Left renal pelvis (tissue), 4 donors: ENCODE data around the gene FANCD2OS. TPM values are rescaled to one million over a fixed set of nuclear protein-coding genes. Genes with fewer than 3 reads are reported as not detected.
"Not testable (repeated sequence)": the region's sequence is repeated elsewhere in the genome, so short reads cannot be mapped to it uniquely, and the experiment has no call there.

ENCODE experiments used
- DNase-seq, 4 donors: peaks; one replicate each; pipeline ENCODE4 v3.0.0-alpha.2; 2013; ENCODE audit warnings: low read depth in 4 of 4, low spot score in 3 of 4
- polyA plus RNA-seq, 4 donors: library from polyadenylated mRNA; unstranded; fragments of 120-200 nt; gene quantifications; one replicate each; pipeline ENCODE4 v1.2.1, GENCODE V29; 2013; ENCODE audit not compliant: insufficient read length in 4 of 4

FANCD2OS gene
- under 1 TPM in 1 of 4 donors, not detected in 3; 0.52 TPM for polyA plus RNA-seq

GRCh38 chr3:10108091-10108490, at the start of gene FANCD2OS:
FANCD2OS (minus strand) TSS chr3:10108255; CDS start chr3:10104774, 3,481 bp downstream.
- no peak for DNase-seq

GRCh38 chr3:10157031-10157430, 49.0 kb upstream of the FANCD2OS start:
- DNase-seq, result no peak

GRCh38 chr3:10155658-10156057, 47.6 kb upstream of the FANCD2OS start:
- no peak for DNase-seq

GRCh38 chr3:10155123-10155472, 47.0 kb upstream of the FANCD2OS start:
- no peak for DNase-seq

GRCh38 chr3:10154335-10155122, 46.5 kb upstream of the FANCD2OS start:
- no peak for DNase-seq

- DNase-seq, result no peak
Observed at GRCh38 chr3:10150987-10151386, 42.9 kb upstream of the FANCD2OS start.

- no peak for DNase-seq
Observed at GRCh38 chr3:10149226-10149625, 41.2 kb upstream of the FANCD2OS start.

- DNase-seq, result no peak
Observed at GRCh38 chr3:10145685-10146084, 37.6 kb upstream of the FANCD2OS start.

GRCh38 chr3:10142707-10143560, 34.9 kb upstream of the FANCD2OS start:
- no peak for DNase-seq

GRCh38 chr3:10140996-10141546, 33.0 kb upstream of the FANCD2OS start:
- DNase-seq, result no peak

- DNase-seq, result no peak
Observed at GRCh38 chr3:10137178-10137577, 29.1 kb upstream of the FANCD2OS start.

- DNase-seq, result no peak
Observed at GRCh38 chr3:10136426-10137005, 28.5 kb upstream of the FANCD2OS start.

- DNase-seq, result not testable (repeated sequence)
Observed at GRCh38 chr3:10135872-10136271, 27.8 kb upstream of the FANCD2OS start.

- no peak for DNase-seq
Observed at GRCh38 chr3:10122724-10123123, 14.7 kb upstream of the FANCD2OS start.

GRCh38 chr3:10121064-10121463, 13.0 kb upstream of the FANCD2OS start:
- DNase-seq, result no peak

- DNase-seq, result no peak
Observed at GRCh38 chr3:10119376-10119775, 11.3 kb upstream of the FANCD2OS start.

GRCh38 chr3:10116928-10117327, 8.9 kb upstream of the FANCD2OS start:
- DNase-seq, result no peak

GRCh38 chr3:10116138-10116460, 8.0 kb upstream of the FANCD2OS start:
- DNase-seq, result no peak

- peak; percentile 87 to 90 (median 90) for DNase-seq
Observed at GRCh38 chr3:10115326-10116137, 7.5 kb upstream of the FANCD2OS start, which contains the start of gene BRK1. BRK1 (plus strand) TSS chr3:10115675; CDS start chr3:10115702, 27 bp downstream.

GRCh38 chr3:10106919-10107318, 1.1 kb downstream of the FANCD2OS start:
- no peak for DNase-seq
